NCI-H1092 treated with DMSO at 0.1 percent for 48 hours (cell line): ENCODE measurements around the gene AGL.
"Not testable (repeated sequence)": the region's sequence is repeated elsewhere in the genome, so short reads cannot be mapped to it uniquely, and the experiment has no call there.

Source experiments
- DNase-seq: peaks from one replicate; lab custom pipeline; 2025; lab: John Stamatoyannopoulos, UW

The AGL gene

DNA sequence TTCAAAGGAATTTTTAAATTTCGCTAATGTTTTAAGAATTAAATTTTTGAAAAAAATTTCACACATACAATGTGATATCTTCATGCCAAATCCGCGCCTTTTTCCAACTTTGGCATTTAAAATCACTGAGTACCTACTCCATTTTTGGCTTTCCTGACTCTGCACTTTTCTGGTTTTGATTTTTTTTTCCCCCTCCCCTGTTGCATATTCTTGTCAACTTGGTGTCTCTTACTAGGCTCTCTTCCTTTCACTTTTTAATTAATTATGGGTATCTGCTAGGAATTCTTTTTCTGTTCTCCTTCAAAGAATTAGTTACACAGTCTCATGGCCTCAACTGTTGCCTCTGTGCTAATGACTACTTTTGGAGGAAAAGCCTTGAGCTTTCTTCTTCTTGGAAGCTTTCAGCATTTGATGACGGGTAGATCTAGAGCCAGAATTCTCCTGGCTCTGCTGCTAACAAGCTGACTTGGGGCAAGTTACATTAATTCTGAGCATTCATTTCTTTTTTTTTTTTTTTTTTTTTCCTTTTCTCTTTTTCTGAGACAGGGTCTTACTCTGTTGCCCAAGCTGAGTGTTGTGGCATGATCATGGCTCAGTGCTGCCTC, 1.8 kb downstream of the AGL start:
- DNase-seq, result no peak

DNA sequence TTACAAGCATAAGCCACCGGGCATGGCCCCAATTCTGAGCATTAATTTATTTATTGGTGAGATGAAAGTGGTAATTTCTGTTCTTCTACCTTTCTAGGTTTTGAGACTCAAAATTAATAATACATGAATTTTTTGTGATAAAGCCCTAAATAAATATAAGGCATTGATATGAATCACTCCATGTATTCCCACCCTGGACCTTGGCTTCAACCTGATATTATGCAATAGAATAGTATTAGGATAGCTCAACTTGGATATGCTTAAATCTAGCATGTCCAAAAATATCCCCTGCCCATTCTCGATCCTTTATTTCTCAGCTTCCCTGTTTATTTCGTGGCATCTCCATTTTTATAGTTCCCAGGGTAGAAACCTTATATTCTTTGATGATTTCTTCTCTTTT, 2.5 kb downstream of the AGL start:
- no peak for DNase-seq

DNA sequence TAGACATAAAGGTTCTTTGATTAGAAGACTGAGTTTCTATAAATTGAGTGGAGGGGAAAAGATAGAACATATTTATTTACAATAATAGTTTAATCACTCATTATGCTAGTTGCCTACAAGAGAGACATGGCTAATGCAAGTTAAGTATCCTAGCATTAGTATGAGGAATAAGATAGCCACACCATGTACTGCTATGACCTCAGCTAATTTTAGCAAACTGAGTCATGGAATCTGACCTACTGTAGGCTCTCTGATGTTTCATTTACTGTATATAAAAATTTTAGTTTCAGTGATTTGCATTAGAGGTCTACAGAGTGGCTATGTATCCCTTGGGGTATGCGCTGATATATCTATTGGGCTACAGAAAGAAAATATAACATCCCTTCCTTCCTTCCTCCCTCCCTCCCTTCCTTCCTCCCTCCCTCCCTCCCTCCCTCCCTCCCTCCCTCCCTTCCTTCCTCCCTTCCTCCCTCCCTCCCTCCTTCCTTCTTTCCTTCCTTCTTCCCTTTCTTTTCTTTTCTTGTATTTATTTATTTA, 5.8 kb downstream of the AGL start:
- no peak for DNase-seq

DNA sequence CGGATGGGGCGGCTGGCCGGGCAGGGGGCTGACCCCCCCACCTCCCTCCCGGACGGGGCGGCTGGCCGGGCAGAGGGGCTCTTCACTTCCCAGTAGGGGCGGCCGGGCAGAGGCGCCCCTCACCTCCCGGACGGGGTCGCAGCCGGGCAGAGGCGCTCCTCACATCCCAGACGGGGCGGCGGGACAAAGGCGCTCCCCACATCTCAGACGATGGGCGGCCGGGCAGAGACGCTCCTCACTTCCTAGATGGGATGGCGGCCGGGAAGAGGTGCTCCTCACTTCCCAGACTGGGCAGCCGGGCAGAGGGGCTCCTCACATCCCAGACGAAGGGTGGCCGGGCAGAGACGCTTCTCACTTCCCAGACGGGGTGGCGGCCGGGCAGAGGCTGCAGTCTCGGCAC, 6.9 kb downstream of the AGL start:
- not testable (repeated sequence) for DNase-seq

DNA sequence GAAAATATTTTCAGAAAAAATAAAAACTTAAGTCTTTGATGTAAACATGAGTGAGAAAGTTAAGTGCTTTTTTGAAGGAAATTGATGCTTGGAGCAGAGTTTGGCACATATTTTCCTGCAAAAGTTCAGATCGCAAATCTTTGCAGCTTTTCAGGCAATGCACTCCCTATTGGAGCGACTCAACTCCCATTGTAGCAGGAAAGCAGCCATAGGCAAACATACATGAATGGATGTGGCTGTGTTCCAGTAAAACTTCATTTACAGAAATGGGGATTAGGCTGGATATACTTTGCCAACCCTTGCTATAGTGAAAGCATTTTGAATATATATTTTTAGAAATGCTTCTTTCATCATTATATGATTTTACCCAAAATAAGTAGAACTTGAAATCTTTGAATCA, 8.1 kb downstream of the AGL start:
- no peak for DNase-seq

DNA sequence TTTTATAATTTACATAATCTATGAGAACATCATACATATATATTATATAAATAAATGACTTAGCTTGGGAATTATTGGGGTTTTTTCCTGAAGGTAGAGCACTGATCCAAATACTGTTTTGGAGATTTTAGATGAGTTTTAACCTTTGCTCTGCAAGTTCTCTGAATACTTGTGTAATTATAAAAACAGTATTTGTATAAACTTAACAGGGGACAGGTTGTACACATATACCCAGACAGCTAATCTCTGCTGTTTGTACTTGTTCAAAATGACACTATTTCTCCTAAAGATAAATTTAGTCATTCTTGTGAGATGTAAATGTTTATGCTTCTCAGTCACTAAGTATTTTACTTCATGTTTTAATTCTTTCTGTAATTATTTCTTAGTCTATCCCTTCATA, 8.7 kb downstream of the AGL start:
- no peak for DNase-seq

DNA sequence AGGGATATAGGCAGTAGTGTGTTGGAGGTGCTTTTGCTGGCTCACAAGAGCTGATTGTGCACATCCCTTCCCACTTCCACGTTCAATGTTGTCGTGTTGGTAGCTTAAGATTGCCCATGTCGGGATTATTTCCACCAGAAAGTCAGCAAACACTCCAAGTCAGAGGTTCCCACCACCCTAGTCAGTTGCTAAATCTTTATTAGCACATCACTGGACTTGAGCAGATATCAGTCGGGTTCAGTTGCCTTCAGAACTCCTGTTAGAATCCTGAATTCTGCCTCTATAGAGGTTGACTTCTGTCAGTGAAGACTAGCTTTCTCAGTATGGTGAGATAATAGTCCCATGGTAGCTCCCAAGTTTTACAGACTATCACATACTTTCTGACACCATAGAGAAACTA, 10.5 kb downstream of the AGL start:
- no peak for DNase-seq

DNA sequence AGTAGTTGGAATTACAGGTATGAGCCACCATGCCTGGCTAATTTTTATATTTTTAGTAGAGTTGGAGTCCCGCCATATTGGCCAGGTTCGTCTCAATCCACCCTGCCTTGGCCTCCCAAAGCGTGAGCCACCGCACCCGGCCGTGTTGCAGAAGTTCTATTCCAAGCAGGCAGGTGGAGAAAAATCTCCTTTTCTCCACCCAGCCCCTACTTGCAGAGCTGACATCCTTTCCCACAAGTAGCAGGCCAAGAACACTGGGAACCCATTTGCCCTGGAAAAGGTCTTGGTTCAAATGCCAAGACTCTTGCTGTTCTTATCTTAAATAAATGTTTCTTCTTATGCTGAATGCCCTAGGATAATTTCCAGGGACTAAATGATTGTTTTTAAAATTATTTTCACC, 17.5 kb downstream of the AGL start:
- DNase-seq, result no peak

DNA sequence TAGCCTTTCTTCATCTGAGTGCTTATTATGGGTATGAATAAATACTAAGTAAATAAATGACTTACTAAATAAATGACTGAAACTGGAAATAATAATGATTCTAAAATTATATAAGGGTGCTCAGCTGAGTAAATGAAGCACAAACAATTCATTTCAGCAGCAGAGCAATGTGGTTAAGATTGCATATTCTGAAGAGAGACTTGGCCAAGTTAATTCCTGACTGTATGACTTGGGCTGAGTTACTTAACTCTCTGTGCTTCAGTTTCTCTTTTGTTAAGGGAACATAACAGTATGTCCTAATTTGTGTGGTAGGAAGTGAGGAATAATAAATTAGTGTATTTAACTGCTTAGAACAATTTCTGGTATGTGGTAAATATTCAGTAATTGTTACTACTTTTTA, 19.1 kb downstream of the AGL start:
- DNase-seq, result no peak

DNA sequence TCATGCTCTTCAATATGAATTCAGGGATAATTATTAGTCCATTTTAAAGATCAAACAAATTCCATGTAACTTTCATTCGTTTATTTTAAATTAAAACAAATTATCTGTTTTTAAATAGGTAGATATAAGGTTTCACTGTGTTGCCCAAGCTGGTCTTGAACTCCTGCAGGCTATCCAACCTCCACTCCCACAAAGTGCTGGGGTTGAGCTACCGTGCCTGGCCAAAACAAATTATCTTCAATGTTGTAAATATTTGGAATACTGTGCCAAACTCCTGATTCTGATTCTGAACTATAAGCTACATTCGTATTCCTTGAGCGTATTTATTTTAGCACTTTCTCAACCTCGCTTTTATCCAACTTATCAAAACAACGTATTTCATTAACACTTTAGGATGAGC, 19.6 kb downstream of the AGL start:
- no peak for DNase-seq

DNA sequence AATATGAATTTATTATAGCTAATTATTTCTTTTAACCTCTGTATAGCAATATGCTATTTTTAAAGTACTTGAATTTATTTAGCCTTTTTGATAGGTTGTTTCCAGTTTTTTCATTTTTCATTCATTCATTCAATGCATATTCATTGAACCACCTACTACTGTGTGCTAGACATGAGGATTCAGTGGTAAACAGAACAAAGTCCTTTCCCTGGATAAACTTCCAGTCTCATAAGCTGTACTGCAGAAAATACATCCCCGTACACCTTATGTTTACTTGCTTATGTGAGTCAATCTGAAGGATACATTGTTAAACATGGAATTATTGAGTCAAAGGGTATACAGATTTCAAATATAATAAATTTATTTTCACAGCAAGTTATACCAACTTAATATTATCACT, 21.9 kb downstream of the AGL start:
- no peak for DNase-seq

DNA sequence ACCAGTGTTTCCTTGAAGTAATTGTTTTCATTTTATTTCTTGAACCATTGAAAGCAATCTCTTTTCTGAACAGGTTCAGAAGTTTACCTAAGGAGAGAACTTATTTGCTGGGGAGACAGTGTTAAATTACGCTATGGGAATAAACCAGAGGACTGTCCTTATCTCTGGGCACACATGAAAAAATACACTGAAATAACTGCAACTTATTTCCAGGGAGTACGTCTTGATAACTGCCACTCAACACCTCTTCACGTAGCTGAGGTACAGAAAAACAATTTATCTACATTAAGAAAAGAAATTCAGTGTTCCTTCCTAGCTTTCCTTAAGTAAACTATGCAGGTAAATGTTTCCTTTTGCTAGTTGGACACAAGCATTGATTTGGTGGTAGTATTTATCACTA, 27.4 kb downstream of the AGL start:
- no peak for DNase-seq

DNA sequence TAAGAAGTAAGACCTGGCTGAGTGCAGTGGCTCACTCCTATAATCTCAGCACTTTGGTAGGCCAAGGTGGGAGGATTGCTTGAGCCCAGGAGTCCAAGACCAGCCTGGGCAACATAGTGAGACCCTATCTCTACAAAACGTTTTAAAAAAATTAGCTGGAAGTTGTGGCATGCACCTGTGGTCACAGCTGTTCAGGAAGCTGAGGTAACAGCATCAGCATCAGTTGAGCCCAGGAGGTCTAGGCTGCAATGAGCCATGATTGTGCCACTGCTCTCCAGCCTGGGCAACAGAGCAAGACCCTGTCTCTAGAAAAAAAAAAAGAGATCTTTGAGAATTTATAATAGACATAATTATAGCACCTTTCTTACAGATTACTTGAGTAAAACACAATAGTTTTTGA, 36.0 kb downstream of the AGL start:
- no peak for DNase-seq

DNA sequence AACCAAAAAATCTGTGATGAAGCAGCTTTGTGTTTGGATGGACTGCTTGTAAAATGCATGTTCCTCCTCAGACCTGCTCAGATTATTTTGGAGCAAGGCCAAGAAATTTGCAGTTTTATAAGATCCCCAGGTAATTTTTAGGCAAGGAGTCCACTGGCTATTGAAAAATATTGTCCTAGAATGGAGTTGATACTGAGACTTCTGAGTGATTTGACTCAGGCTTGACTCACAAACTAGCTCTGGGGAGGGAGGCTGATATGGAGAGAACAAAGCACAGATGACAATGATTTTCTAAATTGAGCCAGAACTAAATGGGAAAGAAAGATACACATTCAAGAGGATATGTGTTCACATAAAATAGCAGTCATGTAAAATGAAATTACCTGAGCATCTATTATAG, 36.7 kb downstream of the AGL start:
- no peak for DNase-seq

DNA sequence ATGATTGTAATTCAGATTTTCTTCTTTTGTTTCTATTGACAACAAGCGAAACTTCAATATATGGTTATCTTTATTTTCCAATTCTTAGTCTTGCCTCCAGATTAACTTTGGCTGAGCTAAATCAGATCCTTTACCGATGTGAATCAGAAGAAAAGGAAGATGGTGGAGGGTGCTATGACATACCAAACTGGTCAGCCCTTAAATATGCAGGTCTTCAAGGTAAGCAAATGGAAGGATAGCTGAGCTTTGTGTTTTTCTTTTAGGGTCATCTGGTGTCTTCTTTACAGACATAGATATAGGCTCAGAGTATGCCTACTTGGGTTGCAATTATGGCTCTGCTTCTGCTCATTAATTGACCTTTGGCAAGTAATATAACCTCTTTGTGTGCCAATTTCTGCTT, 37.7 kb downstream of the AGL start:
- DNase-seq, result no peak

DNA sequence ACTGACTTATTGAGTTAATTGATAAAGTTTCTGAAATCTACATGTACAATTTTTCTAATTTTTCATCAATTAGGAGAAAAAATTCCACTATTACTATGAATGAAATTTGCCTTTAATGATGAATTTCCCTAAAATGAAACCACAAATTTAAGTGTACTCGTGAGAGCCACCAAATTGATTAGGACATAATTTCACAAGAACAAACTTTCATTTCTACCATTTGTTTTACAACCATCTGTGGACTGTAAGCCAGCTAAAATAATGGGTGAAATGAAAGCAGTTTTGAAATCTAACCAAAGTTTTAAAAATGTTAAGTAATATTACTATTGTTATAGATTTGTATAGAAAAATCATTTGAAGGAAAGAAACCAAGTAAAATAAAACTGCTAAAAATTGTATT, 41.8 kb downstream of the AGL start:
- DNase-seq, result no peak

DNA sequence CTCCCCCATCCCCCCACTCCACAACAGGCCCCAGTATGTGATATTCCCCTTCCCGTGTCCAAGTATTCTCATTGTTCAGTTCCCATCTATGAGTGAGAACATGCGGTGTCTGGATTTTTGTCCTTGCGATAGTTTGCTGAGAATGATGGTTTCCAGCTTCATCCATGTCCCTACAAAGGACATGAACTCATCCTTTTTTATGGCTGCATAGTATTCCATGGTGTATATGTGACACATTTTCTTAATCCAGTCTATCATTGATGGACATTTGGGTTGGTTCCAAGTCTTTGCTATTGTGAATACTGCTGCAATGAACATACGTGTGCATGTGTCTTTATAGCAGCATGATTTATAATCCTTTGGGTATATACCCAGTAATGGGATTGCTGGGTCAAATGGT, 53.1 kb downstream of the AGL start:
- not testable (repeated sequence) for DNase-seq

DNA sequence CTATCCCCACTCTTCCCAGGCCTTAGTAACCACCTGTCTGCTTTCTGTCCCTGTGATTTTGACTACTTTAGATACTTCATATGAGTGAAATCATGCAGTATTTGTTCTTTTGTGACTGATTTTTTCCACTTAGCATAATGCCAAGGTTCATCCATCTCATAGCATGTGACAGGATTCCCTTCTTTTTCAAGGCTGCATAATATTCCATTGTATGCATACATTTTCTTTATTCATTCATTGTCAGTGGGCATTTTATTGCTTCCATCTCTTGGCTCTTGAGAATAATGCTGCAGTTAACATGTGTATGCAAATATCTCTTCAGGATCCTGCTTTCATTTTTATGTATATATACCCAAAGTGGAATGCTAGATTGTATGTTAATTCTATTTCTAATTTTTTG, 56.4 kb downstream of the AGL start:
- no peak for DNase-seq

DNA sequence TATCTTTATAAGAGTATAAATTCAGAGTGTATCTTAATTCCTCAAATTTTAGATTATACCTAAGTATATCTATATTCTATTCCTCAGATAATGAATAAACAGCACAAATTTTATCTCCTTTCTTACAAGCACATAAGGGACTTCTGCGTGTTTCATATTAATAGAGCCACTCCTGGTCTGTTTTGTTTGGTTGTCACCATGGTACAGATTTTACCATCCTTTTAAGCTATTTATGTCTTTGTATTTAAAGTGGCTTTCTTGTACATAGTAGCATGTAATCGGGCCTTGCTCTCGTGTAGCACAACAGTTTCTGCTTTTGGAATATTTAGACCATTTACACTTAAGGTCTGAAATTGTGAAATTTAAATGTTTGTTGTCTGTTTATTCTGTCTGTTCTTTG, 67.1 kb downstream of the AGL start:
- DNase-seq, result no peak

DNA sequence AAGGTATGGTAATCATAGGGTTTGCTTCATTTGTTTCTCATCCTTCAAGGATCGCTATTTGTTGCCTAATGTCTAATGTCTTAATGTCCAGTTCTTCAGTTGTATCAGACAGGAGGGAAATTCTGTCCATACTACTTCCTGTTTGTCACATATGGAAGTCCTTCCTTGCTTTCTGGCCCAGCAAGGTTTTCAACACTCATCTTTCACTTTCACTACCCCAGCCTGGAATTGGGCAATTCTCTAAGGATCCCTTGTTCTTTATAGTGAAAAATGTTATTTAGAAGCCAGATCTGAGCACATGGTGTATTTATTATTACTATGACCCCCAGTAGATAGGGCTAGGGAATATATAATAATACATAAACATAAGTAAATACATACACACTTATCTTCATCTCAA, 69.1 kb downstream of the AGL start:
- DNase-seq, result no peak

DNA sequence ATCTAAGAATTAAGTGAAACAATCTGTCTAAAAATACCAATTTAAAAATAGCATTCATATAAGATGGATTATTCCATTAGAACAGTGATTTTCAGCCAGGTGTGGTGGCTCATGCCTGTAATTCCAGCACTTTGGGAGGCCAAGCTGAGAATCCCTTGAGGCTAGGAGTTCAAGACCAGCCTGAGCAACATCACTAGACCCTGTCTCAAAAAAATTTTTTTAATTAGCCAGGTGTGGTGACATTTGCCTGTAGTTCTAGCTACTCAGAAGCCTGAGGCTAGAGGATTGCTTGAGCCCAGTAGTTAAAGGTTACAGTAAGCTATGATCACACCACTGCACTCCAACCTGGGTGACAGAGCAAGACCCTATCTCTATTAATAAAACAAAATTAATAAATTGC, 84.6 kb downstream of the AGL start:
- no peak for DNase-seq

DNA sequence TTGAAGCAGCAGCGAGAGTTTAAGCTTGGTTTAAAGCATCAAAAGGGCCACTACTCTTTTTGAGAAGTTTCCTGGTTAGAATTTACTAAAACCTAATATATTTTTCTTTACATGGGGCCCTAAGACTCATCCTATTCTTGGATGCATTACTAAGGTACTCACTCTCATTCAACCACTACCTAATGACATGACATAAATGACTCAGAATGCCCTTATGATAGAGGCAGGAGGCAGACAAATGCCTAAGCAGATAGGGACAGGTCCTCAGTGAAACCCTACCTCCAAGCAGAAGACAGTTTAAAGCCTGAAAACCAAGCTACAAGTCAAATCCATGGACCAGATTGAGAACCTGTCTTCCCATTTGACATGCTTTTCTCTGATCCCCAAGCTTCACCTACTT, 85.4 kb downstream of the AGL start:
- no peak for DNase-seq

DNA sequence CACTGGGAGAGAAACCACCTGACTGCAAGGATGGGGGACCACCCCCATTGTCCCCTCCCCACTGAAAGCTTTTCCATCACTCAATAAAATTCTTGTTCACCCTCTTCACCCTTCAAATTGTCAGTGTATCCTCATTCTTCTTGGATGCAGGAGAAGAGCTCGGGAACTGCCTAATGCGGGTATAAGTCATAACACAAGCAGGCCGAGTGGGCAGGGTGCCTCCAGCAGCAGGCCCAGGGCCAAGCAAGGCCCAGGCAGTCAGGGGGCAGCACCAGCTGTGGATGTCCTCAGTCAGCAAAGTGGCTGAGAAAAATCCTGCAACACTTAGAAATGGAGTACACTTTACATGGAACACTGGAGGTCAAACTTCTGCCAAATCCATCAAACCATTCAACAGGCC, 85.9 kb downstream of the AGL start:
- DNase-seq, result no peak

DNA sequence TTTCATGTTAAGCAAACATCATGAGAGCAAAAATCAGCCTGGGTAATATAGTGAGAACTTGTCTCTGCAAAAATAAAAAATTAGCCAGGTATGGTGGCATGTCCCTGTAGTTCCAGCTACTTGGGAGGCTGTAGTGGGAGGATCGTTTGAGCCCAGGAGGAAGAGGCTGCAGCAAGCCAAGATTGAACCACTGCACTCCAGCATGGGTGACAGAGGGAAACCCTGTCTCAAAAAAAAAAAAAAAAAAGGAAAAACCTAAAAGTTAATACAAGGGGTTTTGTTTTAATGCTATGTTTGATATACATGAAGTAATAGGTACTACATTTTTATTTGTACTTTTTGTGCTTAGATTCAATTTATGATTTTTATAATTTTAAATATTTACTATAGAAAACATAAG, 92.6 kb downstream of the AGL start:
- DNase-seq, result no peak
